ENCODE results near the gene PPM1H.

DNA sequence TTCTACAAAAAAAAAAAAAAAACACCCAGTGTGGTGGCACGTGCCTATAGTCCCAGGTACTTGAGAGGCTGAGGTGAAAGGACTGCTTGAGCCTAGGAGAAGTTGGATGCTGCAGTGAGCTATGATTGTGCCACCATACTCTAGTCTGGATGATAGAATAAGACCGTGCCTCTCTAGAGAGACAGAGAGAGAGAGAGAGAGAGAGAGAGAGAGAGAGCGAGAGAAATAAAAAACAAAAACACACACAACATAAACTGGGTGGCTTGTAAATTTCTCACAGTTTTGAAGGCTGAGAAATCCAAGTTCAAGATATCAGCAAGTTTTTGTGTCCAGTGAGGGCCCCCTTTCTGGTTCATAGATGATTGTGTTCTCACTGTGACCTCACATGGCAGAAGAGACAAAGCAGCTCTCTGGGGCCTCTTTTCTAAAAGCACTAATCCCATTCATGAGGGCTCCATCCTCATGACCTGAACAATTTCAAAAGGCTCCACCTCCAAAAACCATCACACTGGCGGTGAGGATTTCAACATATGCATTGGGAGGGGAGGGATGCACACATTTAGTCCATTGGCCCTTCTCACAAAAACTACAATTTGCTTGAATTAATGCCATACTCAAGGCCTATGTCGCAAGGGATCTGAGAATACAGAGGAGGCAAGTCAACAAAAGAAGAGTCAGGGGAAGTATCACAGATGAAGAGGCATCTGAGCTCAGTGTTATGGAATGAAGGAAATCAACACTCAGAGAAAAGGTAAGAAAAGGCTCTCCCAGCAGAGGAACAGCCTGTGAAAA lies 94.9 kb downstream of the PPM1H start:
- TF ChIP-seq CREB1 (IDR thresholded peaks at IDR 0.05; ENCODE audit: low read depth): no peak
- no peak for TF ChIP-seq RAD21 (IDR thresholded peaks at IDR 0.05; ENCODE audit: low read depth)
- no peak for TF ChIP-seq FOXM1 (IDR thresholded peaks at IDR 0.05; ENCODE audit: borderline replicate concordance, low read depth)
- no peak for TF ChIP-seq TEAD4 (IDR thresholded peaks at IDR 0.05)
- TF ChIP-seq CEBPB (IDR thresholded peaks at IDR 0.05): no peak
- TF ChIP-seq YY1 (IDR thresholded peaks at IDR 0.05; ENCODE audit: low read depth): no peak
- no peak for TF ChIP-seq NFIC (IDR thresholded peaks at IDR 0.05)
- TF ChIP-seq, protein P1, sequence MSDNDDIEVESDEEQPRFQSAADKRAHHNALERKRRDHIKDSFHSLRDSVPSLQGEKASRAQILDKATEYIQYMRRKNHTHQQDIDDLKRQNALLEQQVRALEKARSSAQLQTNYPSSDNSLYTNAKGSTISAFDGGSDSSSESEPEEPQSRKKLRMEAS (IDR thresholded peaks at IDR 0.05): no peak
- TF ChIP-seq, protein P2, sequence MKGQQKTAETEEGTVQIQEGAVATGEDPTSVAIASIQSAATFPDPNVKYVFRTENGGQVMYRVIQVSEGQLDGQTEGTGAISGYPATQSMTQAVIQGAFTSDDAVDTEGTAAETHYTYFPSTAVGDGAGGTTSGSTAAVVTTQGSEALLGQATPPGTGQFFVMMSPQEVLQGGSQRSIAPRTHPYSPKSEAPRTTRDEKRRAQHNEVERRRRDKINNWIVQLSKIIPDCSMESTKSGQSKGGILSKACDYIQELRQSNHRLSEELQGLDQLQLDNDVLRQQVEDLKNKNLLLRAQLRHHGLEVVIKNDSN (IDR thresholded peaks at IDR 0.05): no peak
- no peak for TF ChIP-seq TAF1 (IDR thresholded peaks at IDR 0.05; ENCODE audit: low read depth)
- TF ChIP-seq EP300 (IDR thresholded peaks at IDR 0.05; ENCODE audit: borderline replicate concordance): no peak
- TF ChIP-seq EGR1 (IDR thresholded peaks at IDR 0.05): no peak
- TF ChIP-seq, protein P3, sequence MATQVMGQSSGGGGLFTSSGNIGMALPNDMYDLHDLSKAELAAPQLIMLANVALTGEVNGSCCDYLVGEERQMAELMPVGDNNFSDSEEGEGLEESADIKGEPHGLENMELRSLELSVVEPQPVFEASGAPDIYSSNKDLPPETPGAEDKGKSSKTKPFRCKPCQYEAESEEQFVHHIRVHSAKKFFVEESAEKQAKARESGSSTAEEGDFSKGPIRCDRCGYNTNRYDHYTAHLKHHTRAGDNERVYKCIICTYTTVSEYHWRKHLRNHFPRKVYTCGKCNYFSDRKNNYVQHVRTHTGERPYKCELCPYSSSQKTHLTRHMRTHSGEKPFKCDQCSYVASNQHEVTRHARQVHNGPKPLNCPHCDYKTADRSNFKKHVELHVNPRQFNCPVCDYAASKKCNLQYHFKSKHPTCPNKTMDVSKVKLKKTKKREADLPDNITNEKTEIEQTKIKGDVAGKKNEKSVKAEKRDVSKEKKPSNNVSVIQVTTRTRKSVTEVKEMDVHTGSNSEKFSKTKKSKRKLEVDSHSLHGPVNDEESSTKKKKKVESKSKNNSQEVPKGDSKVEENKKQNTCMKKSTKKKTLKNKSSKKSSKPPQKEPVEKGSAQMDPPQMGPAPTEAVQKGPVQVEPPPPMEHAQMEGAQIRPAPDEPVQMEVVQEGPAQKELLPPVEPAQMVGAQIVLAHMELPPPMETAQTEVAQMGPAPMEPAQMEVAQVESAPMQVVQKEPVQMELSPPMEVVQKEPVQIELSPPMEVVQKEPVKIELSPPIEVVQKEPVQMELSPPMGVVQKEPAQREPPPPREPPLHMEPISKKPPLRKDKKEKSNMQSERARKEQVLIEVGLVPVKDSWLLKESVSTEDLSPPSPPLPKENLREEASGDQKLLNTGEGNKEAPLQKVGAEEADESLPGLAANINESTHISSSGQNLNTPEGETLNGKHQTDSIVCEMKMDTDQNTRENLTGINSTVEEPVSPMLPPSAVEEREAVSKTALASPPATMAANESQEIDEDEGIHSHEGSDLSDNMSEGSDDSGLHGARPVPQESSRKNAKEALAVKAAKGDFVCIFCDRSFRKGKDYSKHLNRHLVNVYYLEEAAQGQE (IDR thresholded peaks at IDR 0.05; ENCODE audit: low read depth): no peak
- no peak for TF ChIP-seq ZBTB7A (IDR thresholded peaks at IDR 0.05; ENCODE audit: low read depth)

All from Ishikawa (cell line).